ENCODE results near the gene NMNAT2.

- TF ChIP-seq CTCF (IDR thresholded peaks at IDR 0.05): no peak
- TF ChIP-seq POLR2A (IDR thresholded peaks at IDR 0.05): no peak
Observed at GRCh38 chr1:183457449-183457848, 39.3 kb upstream of the NMNAT2 start.

Measured in testis (tissue), 2 donors.